CD4-positive, alpha-beta T cell (primary cell): ENCODE results near the gene DOLPP1. TPM values are rescaled to one million over a fixed set of nuclear protein-coding genes. Genes with fewer than 3 reads are reported as not detected.

ENCODE experiments used
- ATAC-seq: fragments of 200-7000 bp; cut with Tn5 transposase; one replicate; pipeline ENCODE4 v1.10.0; 2022; ENCODE audit warnings: mild to moderate bottlenecking; ENCODE audit not compliant: poor library complexity
- CTCF ChIA-PET: fragments of 350-600 bp; sonication (Branson Sonifier 250); formaldehyde crosslinking; loops from one replicate; lab custom pipeline; 2021; ENCODE audit warnings: antibody characterized with exemption, inconsistent platforms; lab: Charles Lee
- POLR2A ChIA-PET: fragments of 350-600 bp; sonication (Branson Sonifier 250); formaldehyde crosslinking; loops from one replicate; lab custom pipeline; 2021; ENCODE audit warnings: antibody characterized with exemption, inconsistent platforms; lab: Charles Lee
- DNase-seq, 14 experiments: peaks; one replicate each; pipeline ENCODE4 v3.0.0-alpha.2; 2013 to 2020; ENCODE audit warnings: mixed read lengths in 2 of 14
- H3K27ac ChIP-seq, 2 donors: one replicate each; pipeline versions ENCODE4 v1.5.1 to v1.7.0; 2013; ENCODE audit warnings: low read length in 2 of 2, low read depth in 1 of 2, mild to moderate bottlenecking in 1 of 2
- H3K27me3 ChIP-seq, 2 experiments: 1 replicate in 1 of 2; 2 replicates in 1 of 2; pipeline versions ENCODE4 v1.6.1 to v1.7.0; 2013; ENCODE audit warnings: low read length in 2 of 2, control low read depth in 1 of 2, mild to moderate bottlenecking in 1 of 2, moderate library complexity in 1 of 2; ENCODE audit not compliant: insufficient read depth in 2 of 2, control insufficient read depth in 1 of 2
- H3K36me3 ChIP-seq: one replicate; pipeline ENCODE4 v1.6.1; 2013; ENCODE audit warnings: low read length, control low read depth; ENCODE audit not compliant: insufficient read depth
- H3K4me1 ChIP-seq: one replicate; pipeline ENCODE4 v1.6.1; 2013; ENCODE audit warnings: low read length, control low read depth; ENCODE audit not compliant: insufficient read depth
- H3K4me3 ChIP-seq: one replicate; pipeline ENCODE4 v1.5.1; 2013; ENCODE audit warnings: mild to moderate bottlenecking, low read length, moderate library complexity
- H3K9me3 ChIP-seq, 2 experiments: 1 replicate in 1 of 2; 2 replicates in 1 of 2; pipeline versions ENCODE4 v1.6.1 to v1.7.0; 2013; ENCODE audit warnings: low read length in 2 of 2, mild to moderate bottlenecking in 2 of 2, control low read depth in 1 of 2, moderate library complexity in 1 of 2; ENCODE audit not compliant: control insufficient read depth in 1 of 2, insufficient read depth in 1 of 2
- H3K27ac Mint-ChIP-seq: one replicate; pipeline ENCODE4 v1.8.0; 2020; ENCODE audit warnings: mixed read lengths
- H3K27me3 Mint-ChIP-seq: one replicate; pipeline ENCODE4 v1.8.0; 2021; ENCODE audit warnings: mixed read lengths
- H3K36me3 Mint-ChIP-seq: one replicate; pipeline ENCODE4 v1.8.0; 2021; ENCODE audit warnings: low read depth, mixed read lengths
- H3K4me1 Mint-ChIP-seq: one replicate; pipeline ENCODE4 v1.8.0; 2021; ENCODE audit warnings: low read depth, mixed read lengths
- H3K4me3 Mint-ChIP-seq: one replicate; pipeline ENCODE4 v1.8.0; 2020; ENCODE audit warnings: mild to moderate bottlenecking, mixed read lengths
- H3K9me3 Mint-ChIP-seq: one replicate; pipeline ENCODE4 v1.8.0; 2020; ENCODE audit warnings: mixed read lengths
- CTCF ChIP-seq: fragments of 200-600 bp; IDR thresholded peaks from one replicate; pipeline ENCODE4 v1.8.0; 2022; ENCODE audit warnings: antibody characterized with exemption, mild to moderate bottlenecking
- intact Hi-C, 2 experiments: fragments of 100-400 bp; cut with DNase I in 1 of 2; cut with micrococcal nuclease in 1 of 2; formaldehyde crosslinking; loops; one replicate each; pipeline versions ENCODE4 v1.15.1 to v1.9.0; 2023 to 2025; cut with DNase I, micrococcal nuclease
- total RNA-seq, 174 experiments: library from RNA in 2 of 174; stranded (reverse) in 2 of 174; gene quantifications; one replicate each; pipeline ENCODE4 v1.2.3 and lab custom pipeline; 2021 to 2026

DOLPP1 gene
- total RNA-seq, 2 experiments from 2014 or later, result 2.7 to 3.6 TPM

- Histone ChIP-seq H3K9me3 (no peaks in the 10 kb centered on the region), H3K4me1 (peaks cover 25% of the 10 kb centered on the region), H3K27me3 (no peaks in the 10 kb centered on the region), H3K4me3 (no peak overlapping the region), H3K36me3 (peaks cover 59% of the 10 kb centered on the region), H3K27ac (no peak overlapping the region)
- CTCF ChIA-PET, result interaction anchor here (3.1 kb wide), 1 partner anchor 475 kb away, joined by 7 read pairs; no protein-coding TSS in a partner anchor
- Mint-ChIP-seq H3K9me3 (no peaks in the 10 kb centered on the region), H3K27me3 (no peaks in the 10 kb centered on the region), H3K4me3 (no peak overlapping the region), H3K27ac (no peak overlapping the region), H3K4me1 (peaks cover 20% of the 10 kb centered on the region), H3K36me3 (peaks cover 68% of the 10 kb centered on the region)
- no peak for TF ChIP-seq CTCF
- ATAC-seq (no peak), DNase-seq (no peak)
- POLR2A ChIA-PET, result interaction anchor here (1.4 kb wide), 1 partner anchor 489 kb away, joined by 4 read pairs; no protein-coding TSS in a partner anchor
- intact Hi-C loops, result loop anchor here (5.0 to 10.0 kb wide), 2 partner anchors 602 to 1099 kb away; no protein-coding TSS in a partner anchor
Measured at GRCh38 chr9:129135476-129135875, 54.6 kb downstream of the DOLPP1 start.

DNA sequence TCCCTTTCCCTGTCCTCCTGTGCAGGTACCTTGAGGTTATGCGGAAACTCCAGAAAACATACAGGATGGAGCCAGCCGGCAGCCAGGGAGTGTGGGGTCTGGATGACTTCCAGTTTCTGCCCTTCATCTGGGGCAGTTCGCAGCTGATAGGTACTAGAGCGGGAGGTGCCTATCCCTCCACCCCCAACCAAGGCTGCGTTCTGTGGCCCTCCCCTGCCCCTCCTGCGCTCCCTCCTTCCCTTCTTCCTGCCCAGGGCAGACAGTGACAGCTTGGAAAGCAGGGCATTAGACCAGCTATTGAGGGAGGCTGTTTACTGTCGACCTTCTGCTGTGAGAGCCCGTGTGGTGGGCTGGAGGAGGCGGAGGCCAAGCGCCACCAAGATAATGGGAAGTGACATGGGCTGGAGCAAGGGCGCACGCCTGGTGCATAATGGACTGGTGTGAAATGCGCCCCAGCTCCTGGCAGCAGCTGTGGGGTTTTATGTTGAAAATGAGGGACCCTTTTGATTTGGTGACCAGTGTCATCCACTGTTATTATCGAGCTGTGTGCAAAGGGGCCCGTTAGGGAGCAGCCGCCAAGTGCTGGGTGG lies 55.6 kb downstream of the DOLPP1 start:
- no peaks in the 10 kb centered on the region for H3K9me3 ChIP-seq
- H3K36me3 ChIP-seq, result peaks cover 51% of the 10 kb centered on the region
- Mint-ChIP-seq H3K27ac (no peak overlapping the region), H3K27me3 (no peaks in the 10 kb centered on the region), H3K9me3 (no peaks in the 10 kb centered on the region), H3K36me3 (peaks cover 59% of the 10 kb centered on the region), H3K4me3 (no peak overlapping the region), H3K4me1 (peaks cover 27% of the 10 kb centered on the region)
- POLR2A ChIA-PET, result no interaction called here
- peaks cover 29% of the 10 kb centered on the region for H3K4me1 ChIP-seq
- no peak for DNase-seq
- no peak overlapping the region for H3K27ac ChIP-seq
- intact Hi-C loops, result loop anchor here (5.0 to 10.0 kb wide), 2 partner anchors 601 to 1098 kb away; no protein-coding TSS in a partner anchor
- ATAC-seq, result no peak
- no peak for TF ChIP-seq CTCF
- CTCF ChIA-PET, result interaction anchor here (3.1 kb wide), 1 partner anchor 474 kb away, joined by 7 read pairs; no protein-coding TSS in a partner anchor
- no peaks in the 10 kb centered on the region for H3K27me3 ChIP-seq
- H3K4me3 ChIP-seq, result no peak overlapping the region

DNA sequence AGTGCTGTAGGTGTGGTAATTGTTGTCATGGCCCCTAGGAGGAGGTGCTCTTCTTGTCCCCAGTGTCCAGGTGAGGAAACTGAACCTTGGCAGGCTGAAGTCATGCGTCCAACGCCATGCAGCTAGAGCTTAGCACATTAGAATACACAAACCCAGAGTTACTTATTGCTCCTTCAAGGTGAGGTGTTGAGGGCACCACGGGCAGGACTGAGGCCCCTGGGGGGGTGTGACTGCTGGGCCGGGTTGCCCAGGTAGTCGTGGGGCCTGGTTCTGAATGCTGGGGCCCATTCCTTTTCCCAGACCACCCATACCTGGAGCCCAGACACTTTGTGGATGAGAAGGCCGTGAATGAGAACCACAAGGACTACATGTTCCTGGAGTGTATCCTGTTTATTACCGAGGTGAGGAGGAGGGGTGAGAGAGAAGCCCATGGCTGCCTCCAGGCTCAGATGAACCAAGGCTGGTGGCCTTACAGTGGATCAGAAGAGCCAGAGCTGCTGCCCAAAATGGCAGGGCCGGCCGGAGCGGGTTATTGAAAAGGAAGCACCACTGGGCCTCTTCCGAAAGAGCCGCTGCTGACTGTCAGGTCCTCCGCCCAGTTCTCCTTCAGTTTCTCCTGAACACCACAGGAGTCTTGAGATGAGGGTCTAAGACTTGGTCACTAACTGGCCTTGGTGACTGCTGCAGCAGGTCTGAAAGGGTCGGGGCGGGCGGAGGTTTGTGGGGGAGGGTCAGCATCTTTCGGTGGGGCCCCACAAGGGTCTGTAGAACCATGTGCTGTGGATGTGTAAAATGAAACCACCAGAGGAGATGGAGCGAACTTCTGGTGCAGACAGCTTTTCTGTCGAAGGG lies 56.6 kb downstream of the DOLPP1 start:
- DNase-seq, result peak in 1 of 14 experiments; percentile 16
- H3K36me3 ChIP-seq, result peaks cover 54% of the 10 kb centered on the region
- Mint-ChIP-seq H3K4me3 (peak overlapping the region; percentile 30), H3K27me3 (no peaks in the 10 kb centered on the region), H3K27ac (peak overlapping the region; percentile 47), H3K9me3 (no peaks in the 10 kb centered on the region), H3K36me3 (peaks cover 54% of the 10 kb centered on the region), H3K4me1 (peaks cover 27% of the 10 kb centered on the region)
- no peak overlapping the region for H3K4me3 ChIP-seq
- H3K27me3 ChIP-seq, result no peaks in the 10 kb centered on the region
- H3K4me1 ChIP-seq, result peaks cover 33% of the 10 kb centered on the region
- ChIA-PET CTCF (interaction anchor here (1.3 to 3.1 kb wide), 3 partner anchors 473 to 653 kb away, joined by 5 to 7 read pairs (median 7); no protein-coding TSS in a partner anchor), POLR2A (interaction anchor here (3.2 to 3.3 kb wide), 2 partner anchors 471 to 488 kb away, joined by 17 to 53 read pairs; partner anchors contain the start of gene NTMT1)
- intact Hi-C loops, result loop anchor here (2.0 to 10.0 kb wide), 4 partner anchors 35 to 1097 kb away; no protein-coding TSS in a partner anchor
- H3K9me3 ChIP-seq, result no peaks in the 10 kb centered on the region
- TF ChIP-seq CTCF, result no peak
- no peak overlapping the region for H3K27ac ChIP-seq
- no peak for ATAC-seq
